DND-41 (cell line): Measurements from ENCODE around the gene OR2L8.

Experiments
- CTCF ChIP-seq: IDR thresholded peaks from 2 replicates; pipeline ENCODE4 v1.5.1; 2012; ENCODE audit warnings: borderline replicate concordance, low read length, moderate library complexity, mild to moderate bottlenecking; ENCODE audit not compliant: poor library complexity, severe bottlenecking; ENCODE audit errors: extremely low read depth
- EZH2 ChIP-seq: IDR thresholded peaks from 3 replicates; pipeline ENCODE4 v1.6.1; 2012; ENCODE audit warnings: borderline replicate concordance, low read depth, mild to moderate bottlenecking, moderate library complexity, low read length, inconsistent platforms; ENCODE audit not compliant: severe bottlenecking

DNA sequence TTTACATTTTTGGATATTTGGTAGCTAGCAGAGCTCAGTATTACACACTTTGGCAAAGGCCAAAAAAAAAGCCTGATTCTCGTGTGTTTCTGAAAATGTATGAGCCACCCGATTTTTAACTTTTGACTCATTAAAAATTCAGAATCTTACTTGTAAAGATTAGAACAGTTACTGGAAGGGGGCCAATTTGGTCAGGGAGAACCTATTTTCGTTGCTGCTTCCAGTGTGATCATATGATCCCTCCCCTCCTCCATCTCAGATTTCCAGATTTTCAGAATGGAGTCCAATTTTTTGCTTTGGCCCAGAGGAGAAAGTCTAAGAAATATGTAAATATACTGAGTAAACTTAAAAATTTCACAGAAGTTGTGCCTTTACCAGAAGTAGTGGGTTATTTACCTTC is 13.1 kb downstream of the OR2L8 start:
- no peak for TF ChIP-seq CTCF
- no peak for TF ChIP-seq EZH2
